Urinary bladder (tissue), 4 donors: ENCODE results near the gene SLC1A2. TPM values are rescaled to one million over a fixed set of nuclear protein-coding genes. Genes with fewer than 3 reads are reported as not detected.
"Not testable (repeated sequence)": the region's sequence is repeated elsewhere in the genome, so short reads cannot be mapped to it uniquely, and the experiment has no call there.

Source experiments
- DNase-seq: peaks from one replicate; pipeline ENCODE4 v3.0.0-alpha.2; 2015; ENCODE audit errors: extremely low spot score
- H3K27ac ChIP-seq: one replicate; pipeline ENCODE4 v1.5.1; 2013; ENCODE audit warnings: low read depth, mild to moderate bottlenecking, moderate library complexity
- H3K36me3 ChIP-seq: one replicate; pipeline ENCODE4 v1.6.1; 2013; ENCODE audit warnings: mild to moderate bottlenecking, moderate library complexity; ENCODE audit not compliant: insufficient read depth
- H3K4me1 ChIP-seq: one replicate; pipeline ENCODE4 v1.6.1; 2013; ENCODE audit warnings: mild to moderate bottlenecking, moderate library complexity; ENCODE audit not compliant: insufficient read depth
- H3K4me3 ChIP-seq: one replicate; pipeline ENCODE4 v1.5.1; 2013; ENCODE audit warnings: low read depth, low read length
- WGBS: extraction: QIAGEN DNeasy Blood & Tissue Kit; methylation state at CpG from one replicate; pipeline ENCODE4 v1.1.7; 2013; 5-methylcytosine and 5-hydroxymethylcytosine counted together
- polyA plus RNA-seq: library from polyadenylated mRNA; stranded (reverse); fragments of 200-250 nt; gene quantifications from one replicate; pipeline ENCODE4 v1.2.3, GENCODE V29; 2013
- total RNA-seq: library from RNA; depleted of rRNA; stranded (reverse); fragments of >200 nt; gene quantifications from one replicate; pipeline ENCODE4 v1.2.3, GENCODE V29; 2014
- donor health status: healthy with polysubstance abuse.
- donor health status: healthy.

Gene SLC1A2
- total and polyA plus RNA-seq, 2 donors, result 0.44 to 17.9 TPM

GRCh38 chr11:35231076-35231860 lies 188.1 kb downstream of the SLC1A2 start:
- no peak for DNase-seq
- peaks cover 2% of the 10 kb centered on the region for H3K36me3 ChIP-seq
- H3K4me3 ChIP-seq, result no peak overlapping the region
- H3K27ac ChIP-seq, result no peak overlapping the region
- peaks cover 1% of the 10 kb centered on the region for H3K4me1 ChIP-seq
- WGBS, result 84% methylated on average over 5 of the region's 5 CpGs

GRCh38 chr11:35230388-35230787 lies 189.0 kb downstream of the SLC1A2 start:
- 80% methylated on average over 1 of the region's 1 CpG for WGBS

GRCh38 chr11:35228328-35228725 lies 191.0 kb downstream of the SLC1A2 start:
- WGBS, result 59% methylated on average over 3 of the region's 3 CpGs
- Histone ChIP-seq H3K36me3 (peaks cover 4% of the 10 kb centered on the region), H3K27ac (no peak overlapping the region), H3K4me3 (no peak overlapping the region), H3K4me1 (peaks cover 1% of the 10 kb centered on the region)
- no peak for DNase-seq

More at GRCh38 chr11:35230388-35230787, 189.0 kb downstream of the SLC1A2 start:
- DNase-seq, result no peak
- Histone ChIP-seq H3K27ac (peak overlapping the region; percentile 30), H3K4me1 (peaks cover 1% of the 10 kb centered on the region), H3K36me3 (peaks cover 4% of the 10 kb centered on the region), H3K4me3 (no peak overlapping the region)

GRCh38 chr11:35227576-35228327 lies 191.6 kb downstream of the SLC1A2 start:
- Histone ChIP-seq H3K36me3 (peaks cover 4% of the 10 kb centered on the region), H3K4me3 (no peak overlapping the region), H3K4me1 (peaks cover 1% of the 10 kb centered on the region), H3K27ac (peak overlapping the region; percentile 38)
- DNase-seq, result no peak
- 55% methylated on average over 5 of the region's 5 CpGs for WGBS

- H3K4me1 ChIP-seq, H3K36me3 ChIP-seq, DNase-seq, H3K4me3 ChIP-seq, H3K27ac ChIP-seq: not testable (repeated sequence)
- 96% methylated on average over 6 of the region's 6 CpGs for WGBS
Observed at GRCh38 chr11:35226756-35227155, 192.6 kb downstream of the SLC1A2 start.

GRCh38 chr11:35225946-35226520 lies 193.3 kb downstream of the SLC1A2 start:
- H3K27ac ChIP-seq, result no peak overlapping the region
- no peak overlapping the region for H3K4me3 ChIP-seq
- DNase-seq, result no peak
- H3K4me1 ChIP-seq, result peaks cover 1% of the 10 kb centered on the region
- WGBS, result 52% methylated on average over 3 of the region's 3 CpGs
- peaks cover 6% of the 10 kb centered on the region for H3K36me3 ChIP-seq

- WGBS, result 84% methylated on average over 1 of the region's 1 CpG
- no peak overlapping the region for H3K27ac ChIP-seq
- H3K36me3 ChIP-seq, result peaks cover 4% of the 10 kb centered on the region
Observed at GRCh38 chr11:35223991-35224390, 195.4 kb downstream of the SLC1A2 start.

GRCh38 chr11:35223371-35223796 lies 196.0 kb downstream of the SLC1A2 start:
- no peak overlapping the region for H3K4me3 ChIP-seq
- peaks cover 4% of the 10 kb centered on the region for H3K36me3 ChIP-seq
- no peaks in the 10 kb centered on the region for H3K4me1 ChIP-seq
- WGBS, result 22% methylated on average over 9 of the region's 9 CpGs
- no peak overlapping the region for H3K27ac ChIP-seq
- peak; percentile 68 for DNase-seq

More at GRCh38 chr11:35223991-35224390, 195.4 kb downstream of the SLC1A2 start:
- Histone ChIP-seq H3K4me1 (no peaks in the 10 kb centered on the region), H3K4me3 (no peak overlapping the region)
- DNase-seq, result no peak

- no peak for DNase-seq
- H3K4me3 ChIP-seq, result no peak overlapping the region
- H3K36me3 ChIP-seq, result peaks cover 1% of the 10 kb centered on the region
- 48% methylated on average over 1 of the region's 1 CpG for WGBS
- no peak overlapping the region for H3K27ac ChIP-seq
- H3K4me1 ChIP-seq, result no peaks in the 10 kb centered on the region
Observed at GRCh38 chr11:35218956-35219355, 200.4 kb downstream of the SLC1A2 start.

GRCh38 chr11:35216962-35217678 lies 202.2 kb downstream of the SLC1A2 start:
- WGBS, result 65% methylated on average over 3 of the region's 3 CpGs
- DNase-seq, result no peak
- Histone ChIP-seq H3K36me3 (peaks cover 1% of the 10 kb centered on the region), H3K4me3 (no peak overlapping the region), H3K4me1 (no peaks in the 10 kb centered on the region), H3K27ac (peak overlapping the region; percentile 12)

- Histone ChIP-seq H3K36me3 (no peaks in the 10 kb centered on the region), H3K4me3 (no peak overlapping the region), H3K4me1 (no peaks in the 10 kb centered on the region), H3K27ac (no peak overlapping the region)
- DNase-seq, result no peak
Observed at GRCh38 chr11:35215945-35216344, 203.4 kb downstream of the SLC1A2 start.

GRCh38 chr11:35214792-35215193 lies 204.6 kb downstream of the SLC1A2 start:
- no peak for DNase-seq
- 57% methylated on average over 1 of the region's 1 CpG for WGBS
- H3K4me1 ChIP-seq, result no peaks in the 10 kb centered on the region
- H3K4me3 ChIP-seq, result no peak overlapping the region
- H3K36me3 ChIP-seq, result no peaks in the 10 kb centered on the region
- H3K27ac ChIP-seq, result no peak overlapping the region

GRCh38 chr11:35214226-35214770 lies 205.1 kb downstream of the SLC1A2 start:
- 82% methylated on average over 2 of the region's 2 CpGs for WGBS
- Histone ChIP-seq H3K4me1 (no peaks in the 10 kb centered on the region), H3K36me3 (no peaks in the 10 kb centered on the region), H3K27ac (no peak overlapping the region), H3K4me3 (no peak overlapping the region)
- DNase-seq, result no peak
